B cell (primary cell): ENCODE results near the gene MRPL28. TPM values are rescaled to one million over a fixed set of nuclear protein-coding genes. Genes with fewer than 3 reads are reported as not detected.

Experiments
- ATAC-seq: fragments of 200-7000 bp; cut with Tn5 transposase; one replicate; pipeline ENCODE4 v1.10.0; 2021; ENCODE audit warnings: low read depth, mild to moderate bottlenecking, moderate number of reproducible peaks, moderate library complexity
- CTCF ChIA-PET: fragments of 350-600 bp; sonication (Branson Sonifier 250); formaldehyde crosslinking; loops from one replicate; lab custom pipeline; 2021; ENCODE audit warnings: antibody characterized with exemption, inconsistent platforms; lab: Charles Lee
- POLR2A ChIA-PET: fragments of 350-600 bp; sonication (Branson Sonifier 250); formaldehyde crosslinking; loops from one replicate; lab custom pipeline; 2021; ENCODE audit warnings: antibody characterized with exemption; lab: Charles Lee
- DNase-seq: peaks from one replicate; pipeline ENCODE4 v3.0.0; 2013
- H2AFZ ChIP-seq: 2 replicates; pipeline ENCODE4 v1.6.1; 2012; ENCODE audit warnings: mild to moderate bottlenecking, low read depth, low read length; ENCODE audit not compliant: insufficient read depth, poor library complexity, severe bottlenecking
- H3K27ac ChIP-seq, 2 donors: 1 replicate in 1 of 2; 2 replicates in 1 of 2; pipeline ENCODE4 v1.5.1; 2012 to 2013; ENCODE audit warnings: low read length in 2 of 2, mild to moderate bottlenecking in 2 of 2, moderate library complexity in 1 of 2
- H3K27me3 ChIP-seq, 4 experiments: fragments of 200-600 bp in 1 of 4; sonication (generic) in 1 of 4; replicated peaks in 1 of 4; 1 replicate in 2 of 4; 2 replicates in 2 of 4; pipeline versions ENCODE4 v1.6.1 to v1.7.0; 2013 to 2016; ENCODE audit warnings: low read length in 3 of 4, mild to moderate bottlenecking in 2 of 4, mixed read lengths in 1 of 4, moderate library complexity in 1 of 4; ENCODE audit not compliant: insufficient read depth in 4 of 4, control insufficient read depth in 3 of 4; ENCODE audit errors: control extremely low read depth in 1 of 4
- H3K36me3 ChIP-seq, 2 experiments: replicated peaks in 1 of 2; 1 replicate in 1 of 2; 2 replicates in 1 of 2; pipeline versions ENCODE4 v1.6.1 to v1.7.1; 2013; ENCODE audit warnings: low read length in 1 of 2; ENCODE audit not compliant: insufficient read depth in 2 of 2, control insufficient read depth in 1 of 2; ENCODE audit errors: control extremely low read depth in 1 of 2, extremely low read depth in 1 of 2
- H3K4me1 ChIP-seq, 2 donors: fragments of 200-600 bp in 1 of 2; sonication (generic) in 1 of 2; 1 replicate in 1 of 2; 2 replicates in 1 of 2; pipeline versions ENCODE4 v1.5.1 to v1.6.1; 2013 to 2017; ENCODE audit warnings: low read length in 2 of 2; ENCODE audit not compliant: control insufficient read depth in 2 of 2, insufficient read depth in 2 of 2
- H3K4me2 ChIP-seq: replicated peaks from 2 replicates; pipeline ENCODE3; 2012; ENCODE audit warnings: mild to moderate bottlenecking, low read depth, low read length; ENCODE audit not compliant: poor library complexity, severe bottlenecking
- H3K4me3 ChIP-seq, 5 experiments: fragments of 200-600 bp in 1 of 5; sonication (generic) in 1 of 5; 1 replicate in 3 of 5; 2 replicates in 2 of 5; pipeline versions ENCODE4 v1.5.1 to v1.7.0; 2011 to 2016; ENCODE audit warnings: low read length in 4 of 5, mild to moderate bottlenecking in 4 of 5, low read depth in 2 of 5, control low read depth in 1 of 5, moderate library complexity in 1 of 5; ENCODE audit not compliant: insufficient read depth in 1 of 5; ENCODE audit errors: control extremely low read depth in 1 of 5, extremely low read depth in 1 of 5
- H3K79me2 ChIP-seq: fragments of 200-600 bp; sonication (generic); one replicate; pipeline ENCODE4 v1.6.0; 2016; ENCODE audit warnings: low read length; ENCODE audit not compliant: control insufficient read depth, insufficient read depth
- H3K9ac ChIP-seq: fragments of 200-600 bp; sonication (generic); 2 replicates; pipeline ENCODE4 v1.6.1; 2017; ENCODE audit warnings: mild to moderate bottlenecking, low read length, moderate library complexity
- H3K9me3 ChIP-seq, 3 donors: one replicate each; pipeline versions ENCODE4 v1.6.1 to v1.7.1; 2013; ENCODE audit warnings: low read length in 2 of 3; ENCODE audit not compliant: control insufficient read depth in 2 of 3, insufficient read depth in 1 of 3; ENCODE audit errors: control extremely low read depth in 1 of 3
- H4K20me1 ChIP-seq: 2 replicates; pipeline ENCODE4 v1.6.0; 2012; ENCODE audit warnings: mild to moderate bottlenecking, low read length; ENCODE audit not compliant: insufficient read depth, control insufficient read depth, poor library complexity, severe bottlenecking
- H3K27ac Mint-ChIP-seq: one replicate; pipeline ENCODE4 v1.8.0; 2021; ENCODE audit warnings: mixed read lengths
- H3K27me3 Mint-ChIP-seq: one replicate; pipeline ENCODE4 v1.8.0; 2021; ENCODE audit warnings: mixed read lengths
- H3K4me1 Mint-ChIP-seq: one replicate; pipeline ENCODE4 v1.8.0; 2021; ENCODE audit warnings: mixed read lengths
- H3K4me3 Mint-ChIP-seq: one replicate; pipeline ENCODE4 v1.8.0; 2021; ENCODE audit warnings: mixed read lengths
- H3K9me3 Mint-ChIP-seq: one replicate; pipeline ENCODE4 v1.8.0; 2022; ENCODE audit warnings: mixed read lengths; ENCODE audit not compliant: insufficient read depth
- CTCF ChIP-seq: fragments of 200-600 bp; IDR thresholded peaks from one replicate; pipeline ENCODE4 v1.8.0; 2022; ENCODE audit warnings: antibody characterized with exemption, mild to moderate bottlenecking
- EZH2 ChIP-seq: IDR thresholded peaks from 2 replicates; pipeline ENCODE4 v1.6.1; 2012; ENCODE audit warnings: borderline replicate concordance, low read depth, mild to moderate bottlenecking, moderate library complexity, low read length; ENCODE audit not compliant: insufficient read depth, poor library complexity, severe bottlenecking
- WGBS: methylation state at CpG from one replicate; pipeline ENCODE4 v1.1.5; 2013; ENCODE audit warnings: missing lambda C conversion rate; ENCODE audit not compliant: insufficient coverage; 5-methylcytosine and 5-hydroxymethylcytosine counted together
- intact Hi-C: fragments of 100-400 bp; cut with micrococcal nuclease; formaldehyde crosslinking; loops from one replicate; pipeline ENCODE4 v1.10.0; 2022
- polyA plus RNA-seq: library from polyadenylated mRNA; depleted of rRNA; stranded (reverse); fragments of >200 nt; gene quantifications from 2 replicates; pipeline ENCODE4 v1.2.3, GENCODE V29; 2012
- total RNA-seq, 2 donors: library from RNA; stranded (reverse); fragments of 120-200 nt in 1 of 2; gene quantifications; 1 replicate in 1 of 2; 2 replicates in 1 of 2; pipeline versions ENCODE4 v1.2.3 to v1.2.4, GENCODE V29; 2013 to 2022

Gene MRPL28
- total and polyA plus RNA-seq, 2 donors (not counting 1 experiment from before 2014, with no cell fraction given) = 44.3 to 67.7 TPM

GRCh38 chr16:363766-364490 lies 6.4 kb downstream of the MRPL28 start:
- H3K27ac Mint-ChIP-seq = no peak overlapping the region
- no peak overlapping the region for H3K4me3 ChIP-seq
- H3K4me3 Mint-ChIP-seq = no peak overlapping the region
- no peaks in the 10 kb centered on the region for H3K79me2 ChIP-seq
- POLR2A ChIA-PET = interaction anchor here (0.7 kb wide), 1 partner anchor 37 kb away, joined by 3 read pairs; no protein-coding TSS in a partner anchor
- no peaks in the 10 kb centered on the region for H4K20me1 ChIP-seq
- CTCF ChIA-PET = interaction anchor here (0.6 to 1.6 kb wide), 2 partner anchors 253 to 257 kb away, joined by 4 to 9 read pairs; no protein-coding TSS in a partner anchor
- ATAC-seq = no peak
- 48% methylated on average over 13 of the region's 24 CpGs for WGBS
- H3K27ac ChIP-seq = no peak overlapping the region
- no peak for DNase-seq
- no peak overlapping the region for H3K4me2 ChIP-seq
- intact Hi-C loops = no loop called here
- H3K9me3 ChIP-seq = no peaks in the 10 kb centered on the region
- peaks cover 5% of the 10 kb centered on the region for H3K27me3 Mint-ChIP-seq
- TF ChIP-seq CTCF = no peak
- TF ChIP-seq EZH2 = no peak
- H3K4me1 Mint-ChIP-seq = peaks cover 4% of the 10 kb centered on the region
- H2AFZ ChIP-seq = no peak overlapping the region
- peaks cover 0 to 8% of the 10 kb centered on the region in 2 donors for H3K4me1 ChIP-seq
- H3K36me3 ChIP-seq = peaks cover 0 to 23% of the 10 kb centered on the region in 2 experiments
- peaks cover 0 to 10% (median 0%) of the 10 kb centered on the region in 4 experiments for H3K27me3 ChIP-seq
- H3K9ac ChIP-seq = no peak overlapping the region
- H3K9me3 Mint-ChIP-seq = no peaks in the 10 kb centered on the region
